ENCODE results near the gene HEBP2.
A peak's percentile ranks its signal among the peaks of the same experiment; 100 is the strongest.
"Not testable (repeated sequence)": the region's sequence is repeated elsewhere in the genome, so short reads cannot be mapped to it uniquely, and the experiment has no call there.

The HEBP2 gene

GRCh38 chr6:138424004-138424904 lies 20.2 kb downstream of the HEBP2 start:
- DNase-seq (ENCODE audit: low read depth) = no peak

- DNase-seq (ENCODE audit: low read depth) = not testable (repeated sequence)
Measured at GRCh38 chr6:138425256-138425655, 21.2 kb downstream of the HEBP2 start.

- DNase-seq (ENCODE audit: low read depth) = no peak
Measured at GRCh38 chr6:138426500-138427123, 22.6 kb downstream of the HEBP2 start.

DNA sequence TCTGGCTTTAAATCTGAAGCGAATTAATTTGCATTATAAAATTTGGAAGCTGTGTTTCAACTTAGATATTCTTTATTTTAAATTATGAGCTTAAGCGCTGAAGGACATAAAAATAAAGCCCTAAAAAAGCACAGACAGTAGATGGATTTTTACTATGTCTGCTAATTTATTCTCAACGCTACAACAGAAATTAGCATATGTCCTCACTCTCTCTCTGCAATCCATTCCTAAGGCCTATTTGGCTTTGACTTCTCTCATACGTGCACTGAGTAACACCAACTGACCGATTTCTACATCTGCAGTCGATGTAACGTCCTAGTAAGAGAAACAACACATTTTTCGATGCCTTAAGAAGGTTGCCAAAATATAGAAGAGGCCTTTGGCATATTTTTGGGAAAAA lies 23.7 kb downstream of the HEBP2 start:
- no peak for DNase-seq (ENCODE audit: low read depth)

DNA sequence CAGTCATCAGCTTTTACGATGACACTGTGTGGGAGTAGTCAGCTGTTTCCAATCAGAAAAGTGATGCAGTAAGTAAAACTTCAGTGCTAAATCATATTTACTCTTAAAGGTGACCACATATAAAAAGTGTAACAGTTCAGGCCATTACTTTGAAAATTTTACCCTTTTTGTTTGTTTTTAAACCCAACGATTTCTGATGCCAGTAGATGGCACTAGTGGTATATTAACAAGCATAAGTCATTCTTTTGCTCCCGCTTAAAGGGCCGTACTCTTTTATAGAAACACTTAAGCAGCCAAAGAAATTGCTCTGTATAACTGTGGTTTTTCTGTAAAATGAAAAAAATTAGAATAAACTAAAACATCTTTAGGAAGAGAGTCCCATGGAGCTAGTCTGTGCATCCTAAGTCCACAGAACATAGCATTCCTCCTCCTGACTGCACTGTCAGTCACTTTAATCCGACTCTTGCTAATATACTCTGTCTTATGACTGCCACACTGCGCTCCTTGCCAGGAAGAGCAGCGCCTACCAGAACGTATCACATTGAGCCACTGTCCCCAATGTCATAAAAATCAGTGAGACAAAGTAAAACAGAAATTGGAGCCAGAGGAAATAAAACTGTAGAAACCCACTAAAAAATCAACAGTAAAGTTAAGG lies 25.0 kb downstream of the HEBP2 start:
- DNase-seq (ENCODE audit: low read depth) = no peak

DNA sequence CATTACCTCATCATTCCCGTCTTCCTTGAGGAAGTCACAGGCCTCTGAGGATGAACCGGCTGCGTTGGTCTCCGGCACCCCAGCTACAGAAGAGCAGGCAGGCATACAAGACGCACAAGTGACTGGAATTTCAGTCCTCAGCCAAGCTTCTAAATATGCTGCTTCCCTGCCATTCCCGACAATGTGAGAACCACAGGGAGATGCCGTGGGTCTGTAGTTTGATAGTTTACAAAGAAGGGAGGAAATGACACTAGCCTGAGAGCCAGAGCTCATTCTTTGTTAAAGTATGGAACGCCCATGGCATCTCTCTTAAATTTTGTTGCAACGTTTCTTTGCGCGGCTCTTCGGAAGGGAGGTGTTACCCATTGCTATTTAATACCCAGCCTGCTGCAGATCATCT lies 25.7 kb downstream of the HEBP2 start:
- no peak for DNase-seq (ENCODE audit: low read depth)

- no peak for DNase-seq (ENCODE audit: low read depth)
Measured at GRCh38 chr6:138430361-138431145, 26.5 kb downstream of the HEBP2 start.

DNA sequence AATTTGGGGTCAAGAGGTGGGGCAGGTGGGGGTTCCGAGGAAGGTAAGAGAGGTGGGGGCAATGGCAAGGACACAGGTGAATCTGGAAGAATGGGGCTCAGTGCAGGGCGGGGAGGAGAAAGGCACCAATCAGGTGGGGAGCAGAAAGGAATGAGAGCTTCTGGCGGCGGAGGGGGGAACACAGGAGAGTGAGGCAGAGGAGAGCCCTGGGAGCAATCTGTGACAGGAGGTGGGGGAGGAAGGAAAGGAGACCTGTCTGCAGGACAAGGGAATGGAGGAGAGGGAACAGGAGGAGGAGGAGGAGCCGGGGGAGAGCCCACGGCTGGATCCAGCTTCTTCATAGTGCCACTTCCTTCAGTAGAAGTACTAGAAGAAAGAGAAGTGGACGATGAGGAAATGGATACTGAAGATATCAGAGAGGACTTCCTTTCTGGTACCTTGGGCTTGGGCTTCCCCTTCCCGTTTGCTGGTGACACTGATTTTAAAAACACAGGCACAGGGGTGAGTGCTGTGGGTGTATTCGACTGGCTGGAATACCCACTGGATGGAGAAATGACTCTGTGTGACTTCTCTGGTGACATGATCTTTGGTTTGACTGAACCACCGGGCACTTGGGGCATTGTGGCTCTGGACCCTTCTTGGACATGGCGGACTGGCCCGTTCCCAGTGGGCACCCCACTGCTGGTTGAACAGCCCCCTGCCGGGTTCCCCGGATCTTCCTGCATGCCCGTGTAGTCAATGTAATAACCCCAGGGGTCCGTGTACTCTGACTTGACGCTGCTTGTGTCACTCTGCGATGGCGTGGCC lies 27.4 kb downstream of the HEBP2 start:
- no peak for DNase-seq (ENCODE audit: low read depth)

- no peak for DNase-seq (ENCODE audit: low read depth)
Measured at GRCh38 chr6:138432063-138432356, 28.0 kb downstream of the HEBP2 start.

DNA sequence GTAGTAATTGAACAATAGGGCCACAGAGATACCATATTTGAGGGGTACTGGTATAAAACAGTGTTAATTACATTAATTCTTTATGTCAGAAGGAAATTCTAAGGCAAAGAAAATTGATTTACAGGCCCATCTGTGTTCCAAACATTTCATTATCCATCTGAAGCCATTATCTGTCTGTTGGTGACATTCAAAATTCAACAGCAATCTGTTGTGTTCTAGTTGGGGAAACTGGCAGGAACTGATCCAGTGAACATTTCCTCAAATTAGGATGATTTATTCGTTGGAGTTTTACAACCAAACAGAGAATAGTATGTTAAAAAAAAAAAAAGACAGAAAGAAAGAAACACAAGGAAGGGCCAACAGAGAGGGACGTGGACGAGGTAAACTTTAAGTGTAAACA lies 30.1 kb downstream of the HEBP2 start:
- no peak for DNase-seq (ENCODE audit: low read depth)

DNA sequence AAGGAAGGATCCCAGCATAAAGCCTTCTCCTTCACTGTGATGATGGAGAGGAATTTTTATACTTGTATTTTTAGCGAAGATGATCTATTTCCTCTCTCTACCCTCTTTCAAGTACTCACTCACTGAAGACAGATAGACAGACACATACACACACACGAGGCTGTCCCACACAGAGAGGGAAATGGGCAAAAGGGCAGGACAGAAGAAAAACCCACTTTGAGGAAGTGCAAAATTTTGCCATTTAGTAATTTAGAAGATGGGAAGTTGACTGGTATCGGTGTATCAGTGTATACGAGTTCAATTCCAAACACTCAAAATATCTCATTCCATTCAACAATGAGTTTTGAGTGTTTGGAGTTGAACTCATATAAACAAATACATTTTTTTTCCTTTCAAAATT lies 30.9 kb downstream of the HEBP2 start:
- no peak for DNase-seq (ENCODE audit: low read depth)

GRCh38 chr6:138439546-138439945 lies 35.5 kb downstream of the HEBP2 start:
- DNase-seq (ENCODE audit: low read depth) = no peak

DNA sequence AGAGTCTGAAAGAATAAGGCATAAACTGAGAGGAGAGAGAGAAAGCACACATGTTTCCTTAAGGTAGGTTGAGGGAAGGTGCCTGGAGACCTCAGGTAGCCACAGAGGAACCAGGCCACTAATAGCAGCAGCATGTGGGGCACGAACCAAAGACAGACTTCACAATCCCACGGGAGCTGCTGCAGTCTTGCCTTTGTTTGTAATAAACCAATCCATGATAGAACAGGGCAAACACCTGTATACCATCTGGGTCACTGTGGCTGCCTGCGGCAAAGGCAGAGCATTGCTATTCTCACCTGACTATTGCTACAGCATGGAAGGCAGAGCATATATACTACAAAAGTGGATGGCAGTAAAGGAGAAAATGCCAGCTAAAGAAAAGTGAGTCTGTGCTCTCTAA lies 36.3 kb downstream of the HEBP2 start:
- no peak for DNase-seq (ENCODE audit: low read depth)

DNA sequence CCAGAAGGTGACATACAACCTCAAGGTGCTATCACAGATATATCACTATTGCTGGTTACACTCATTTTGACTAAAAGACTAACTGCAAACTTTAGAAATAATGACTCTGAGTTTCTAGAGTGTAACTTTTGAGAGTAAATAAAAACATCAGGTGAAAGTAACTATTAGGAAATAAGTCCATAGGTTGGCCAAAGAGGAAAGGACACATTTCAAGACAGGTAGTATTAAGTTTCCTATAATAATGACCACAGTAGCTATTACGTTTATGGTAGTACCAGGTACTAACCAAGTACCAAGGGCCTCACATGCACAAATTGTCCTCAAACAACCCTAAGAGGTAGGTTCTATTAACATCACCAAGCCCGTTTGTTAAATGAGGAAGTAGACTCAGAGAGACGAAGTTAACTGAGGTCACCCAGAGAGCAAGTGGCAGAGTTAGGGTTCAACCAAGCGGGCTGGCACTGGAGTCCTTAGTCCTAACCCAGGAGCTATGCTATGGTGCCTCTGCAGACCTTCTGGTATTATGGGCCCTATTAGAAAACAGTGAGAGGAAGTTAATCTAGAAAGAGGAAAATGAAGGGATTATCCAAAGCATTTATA lies 36.8 kb downstream of the HEBP2 start:
- DNase-seq (ENCODE audit: low read depth) = no peak

DNA sequence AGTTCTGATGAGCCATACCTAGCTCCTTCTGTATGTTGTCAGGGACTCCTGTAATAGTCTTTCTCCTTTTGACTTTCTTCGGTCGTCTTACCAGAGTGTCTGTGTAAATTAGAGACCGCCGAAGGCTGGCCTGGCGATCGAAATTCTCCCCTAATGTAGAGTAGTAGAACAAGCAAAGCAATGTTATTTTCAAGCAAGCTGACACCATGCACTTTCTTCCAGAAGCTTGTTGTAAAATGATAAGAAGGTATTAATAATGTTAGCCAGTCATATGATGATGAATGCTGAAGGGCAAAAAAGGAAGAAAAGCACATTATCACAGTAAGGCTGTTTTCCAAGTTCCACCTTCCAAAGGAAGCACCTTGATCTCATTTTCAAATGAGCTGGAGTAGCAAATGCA lies 37.9 kb downstream of the HEBP2 start:
- DNase-seq (ENCODE audit: low read depth) = no peak

GRCh38 chr6:138442663-138443062 lies 38.6 kb downstream of the HEBP2 start:
- no peak for DNase-seq (ENCODE audit: low read depth)

GRCh38 chr6:138443979-138444378 lies 40.0 kb downstream of the HEBP2 start:
- no peak for DNase-seq (ENCODE audit: low read depth)

DNA sequence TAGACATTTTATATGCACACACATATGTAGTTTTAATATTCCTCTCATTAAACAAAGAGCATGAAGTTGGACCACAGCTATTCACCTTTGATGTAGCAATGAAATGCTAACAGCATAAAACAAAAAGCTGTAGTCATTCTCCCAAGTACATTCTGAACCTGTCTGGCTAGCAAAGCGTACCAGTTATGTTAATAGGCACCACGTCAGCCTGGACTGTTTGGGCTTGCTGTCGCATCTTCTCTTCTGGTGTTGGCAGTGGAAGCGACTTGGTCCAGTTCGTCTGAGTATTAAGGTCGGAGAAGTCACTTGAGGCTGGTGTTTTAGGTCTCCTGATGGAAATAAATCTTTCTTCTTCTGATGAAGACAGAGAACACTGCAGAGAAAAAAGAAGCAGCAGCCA lies 42.8 kb downstream of the HEBP2 start:
- no peak for DNase-seq (ENCODE audit: low read depth)

DNA sequence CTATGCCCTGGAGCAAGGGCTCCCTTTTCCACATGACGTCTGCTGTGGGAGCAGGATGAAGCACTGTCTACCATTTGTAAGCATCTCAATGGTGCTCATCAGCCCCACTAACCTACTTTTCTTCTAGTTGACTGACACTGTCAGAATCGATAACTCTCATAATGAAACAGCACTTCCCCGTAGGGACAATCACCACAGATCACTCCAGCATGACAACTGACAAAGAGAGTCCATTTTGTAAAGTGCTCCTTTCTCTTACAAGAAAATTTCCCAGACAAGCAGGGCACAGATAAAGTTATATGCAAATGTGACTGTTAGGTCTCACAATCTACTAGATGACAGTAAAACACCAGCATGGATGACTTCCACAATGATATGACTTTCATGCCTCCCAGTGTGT lies 46.4 kb downstream of the HEBP2 start:
- no peak for DNase-seq (ENCODE audit: low read depth)

DNA sequence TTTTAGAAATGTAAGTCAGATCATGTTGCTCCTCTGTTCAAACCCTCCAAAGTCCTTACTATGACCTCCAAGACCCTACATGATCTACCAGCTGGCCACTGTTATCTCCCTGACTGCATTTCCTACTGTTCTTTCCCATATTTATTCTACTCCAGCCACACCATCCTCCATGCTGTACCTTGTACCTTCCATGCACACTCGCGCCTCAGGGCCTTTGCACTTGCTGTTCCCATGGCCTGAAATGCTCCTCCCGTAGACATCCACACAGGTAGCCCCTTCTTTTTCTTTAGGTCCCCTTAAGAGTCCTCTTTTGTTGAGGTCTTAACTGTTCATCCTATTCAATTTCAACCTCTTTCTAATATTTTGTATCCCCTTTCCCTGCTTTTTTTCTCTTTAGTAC lies 47.0 kb downstream of the HEBP2 start:
- DNase-seq (ENCODE audit: low read depth) = no peak

DNA sequence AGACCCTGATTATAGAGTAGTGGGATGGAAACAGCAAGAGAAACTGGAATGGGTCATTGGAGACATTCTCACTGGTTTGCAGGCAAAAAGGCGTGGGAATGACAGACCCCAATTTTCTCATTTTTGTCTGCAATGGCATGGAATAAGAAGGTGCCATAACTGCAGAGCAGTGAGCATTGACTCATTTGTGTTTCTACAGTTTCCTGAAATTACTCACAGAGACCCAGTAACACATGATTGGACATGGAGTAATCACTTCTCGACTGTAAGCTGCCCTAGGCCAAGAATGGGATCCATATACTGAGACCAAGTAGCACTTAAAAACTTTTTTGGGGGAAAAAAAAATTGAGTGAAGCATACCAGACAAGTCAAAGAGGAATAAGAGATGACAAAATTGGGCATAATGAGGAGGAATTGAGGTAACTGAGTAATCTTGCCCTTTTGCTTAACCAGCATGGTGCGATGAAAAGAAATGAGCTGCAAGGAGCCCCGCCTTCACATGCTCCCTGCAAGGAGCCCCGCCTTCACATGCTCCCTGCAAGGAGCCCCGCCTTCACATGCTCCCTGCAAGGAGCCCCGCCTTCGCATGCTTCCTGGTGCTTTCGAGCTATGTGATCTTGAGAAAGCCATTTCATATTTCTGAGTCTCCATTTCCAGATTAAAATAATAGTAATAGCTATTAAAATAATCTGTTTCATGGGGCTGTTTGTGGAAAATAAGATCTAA lies 51.1 kb downstream of the HEBP2 start:
- DNase-seq (ENCODE audit: low read depth) = peak; percentile 36
